Neural cell (in vitro differentiated cells): Measurements from ENCODE around the gene ZFP36L2.

Experiments
- CTCF ChIP-seq: fragments of 450-650 bp; IDR thresholded peaks from 2 replicates; pipeline ENCODE4 v1.5.1; 2014; ENCODE audit warnings: antibody characterized with exemption, mild to moderate bottlenecking, moderate library complexity; ENCODE audit not compliant: poor library complexity, severe bottlenecking
- EP300 ChIP-seq: fragments of 450-650 bp; conservative IDR thresholded peaks from 2 replicates; pipeline ENCODE4 v1.6.1; 2014; ENCODE audit warnings: antibody characterized with exemption, mild to moderate bottlenecking, moderate library complexity; ENCODE audit not compliant: poor library complexity, severe bottlenecking

- no peak for TF ChIP-seq CTCF
- TF ChIP-seq EP300, result no peak
These were observed 35.9 kb downstream of the ZFP36L2 start for GRCh38 chr2:43190311-43191052.
